ENCODE measurements around the gene FGF2. TPM values are rescaled to one million over a fixed set of nuclear protein-coding genes. Genes with fewer than 3 reads are reported as not detected.

FGF2 gene
- total RNA-seq, 1 experiment from 2014 or later = 4.1 TPM

GRCh38 chr4:122875949-122876348 is 49.3 kb downstream of the FGF2 start:
- TF ChIP-seq EZH2phosphoT487 (IDR thresholded peaks at IDR 0.05; ENCODE audit: borderline replicate concordance, low read length) = no peak
- TF ChIP-seq EZH2 (IDR thresholded peaks at IDR 0.05; ENCODE audit: low read length, unreplicated experiment) = no peak
- TF ChIP-seq, protein P1, sequence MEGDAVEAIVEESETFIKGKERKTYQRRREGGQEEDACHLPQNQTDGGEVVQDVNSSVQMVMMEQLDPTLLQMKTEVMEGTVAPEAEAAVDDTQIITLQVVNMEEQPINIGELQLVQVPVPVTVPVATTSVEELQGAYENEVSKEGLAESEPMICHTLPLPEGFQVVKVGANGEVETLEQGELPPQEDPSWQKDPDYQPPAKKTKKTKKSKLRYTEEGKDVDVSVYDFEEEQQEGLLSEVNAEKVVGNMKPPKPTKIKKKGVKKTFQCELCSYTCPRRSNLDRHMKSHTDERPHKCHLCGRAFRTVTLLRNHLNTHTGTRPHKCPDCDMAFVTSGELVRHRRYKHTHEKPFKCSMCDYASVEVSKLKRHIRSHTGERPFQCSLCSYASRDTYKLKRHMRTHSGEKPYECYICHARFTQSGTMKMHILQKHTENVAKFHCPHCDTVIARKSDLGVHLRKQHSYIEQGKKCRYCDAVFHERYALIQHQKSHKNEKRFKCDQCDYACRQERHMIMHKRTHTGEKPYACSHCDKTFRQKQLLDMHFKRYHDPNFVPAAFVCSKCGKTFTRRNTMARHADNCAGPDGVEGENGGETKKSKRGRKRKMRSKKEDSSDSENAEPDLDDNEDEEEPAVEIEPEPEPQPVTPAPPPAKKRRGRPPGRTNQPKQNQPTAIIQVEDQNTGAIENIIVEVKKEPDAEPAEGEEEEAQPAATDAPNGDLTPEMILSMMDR (conservative IDR thresholded peaks at IDR 0.05; ENCODE audit: low read depth, low read length) = no peak

GRCh38 chr4:122876456-122876855 is 49.8 kb downstream of the FGF2 start:
- H4K20me1 ChIP-seq (ENCODE audit: low read length) = no peaks in the 10 kb centered on the region
- no peak overlapping the region for H2AFZ ChIP-seq (ENCODE audit: low read length)
- no peak overlapping the region for H3K4me2 ChIP-seq (ENCODE audit: low read length)
- POLR2A ChIA-PET (ENCODE audit: unreplicated experiment) = interaction anchor here (0.6 kb wide), 1 partner anchor 27 kb away, joined by 3 read pairs; no protein-coding TSS in a partner anchor
- CTCF ChIA-PET = no interaction called here
- ATAC-seq (no peak), DNase-seq (no peak)
- peaks cover 19% of the 10 kb centered on the region for H3K4me1 ChIP-seq (ENCODE audit: insufficient read depth, low read length)
- no TSS peak for BruUV-seq (replicated peaks)
- H3K9me3 ChIP-seq (ENCODE audit: low read length) = no peaks in the 10 kb centered on the region
- H3F3A ChIP-seq (ENCODE audit: low read length, unreplicated experiment) = no peaks in the 10 kb centered on the region
- no peak overlapping the region for H3K4me3 ChIP-seq (ENCODE audit: low read length)
- no peak overlapping the region for H3K27ac ChIP-seq (ENCODE audit: low read length)
- TF ChIP-seq EZH2phosphoT487 (IDR thresholded peaks at IDR 0.05; ENCODE audit: borderline replicate concordance, low read length) (no peak), EZH2 (IDR thresholded peaks at IDR 0.05; ENCODE audit: low read length, unreplicated experiment) (no peak)
- TF ChIP-seq, protein P1 (conservative IDR thresholded peaks at IDR 0.05; ENCODE audit: low read depth, low read length) = no peak
- intact Hi-C loops (cut with micrococcal nuclease) = no loop called here
- no peak overlapping the region for H3K9ac ChIP-seq (ENCODE audit: low read length)
- H3K27me3 ChIP-seq (ENCODE audit: low read length) = no peaks in the 10 kb centered on the region
- H3K9me2 ChIP-seq (replicated peaks; ENCODE audit: low read length) = no peaks in the 10 kb centered on the region
- no peaks in the 10 kb centered on the region for H3K79me2 ChIP-seq (ENCODE audit: low read length)
- H3K36me3 ChIP-seq (ENCODE audit: low read depth, low read length) = peaks cover 7% of the 10 kb centered on the region; the same call in 1 of the 2 replicates

More at GRCh38 chr4:122875949-122876348, 49.3 kb downstream of the FGF2 start:
- POLR2A ChIA-PET (ENCODE audit: unreplicated experiment) = interaction anchor here (0.6 kb wide), 1 partner anchor 28 kb away, joined by 3 read pairs; no protein-coding TSS in a partner anchor
- no peaks in the 10 kb centered on the region for H3K9me3 ChIP-seq (ENCODE audit: low read length)
- CTCF ChIA-PET = no interaction called here
- intact Hi-C loops (cut with micrococcal nuclease) = no loop called here
- no peaks in the 10 kb centered on the region for H3K79me2 ChIP-seq (ENCODE audit: low read length)
- H3K4me3 ChIP-seq (ENCODE audit: low read length) = no peak overlapping the region
- no peak for ATAC-seq
- no peak overlapping the region for H2AFZ ChIP-seq (ENCODE audit: low read length)
- no peak overlapping the region for H3K27ac ChIP-seq (ENCODE audit: low read length)
- H3F3A ChIP-seq (ENCODE audit: low read length, unreplicated experiment) = no peaks in the 10 kb centered on the region
- no peaks in the 10 kb centered on the region for H3K27me3 ChIP-seq (ENCODE audit: low read length)
- H3K9ac ChIP-seq (ENCODE audit: low read length) = no peak overlapping the region
- peaks cover 5% of the 10 kb centered on the region; the same call in 1 of the 2 replicates for H3K36me3 ChIP-seq (ENCODE audit: low read depth, low read length)
- no TSS peak for BruUV-seq (replicated peaks)
- H3K4me1 ChIP-seq (ENCODE audit: insufficient read depth, low read length) = peaks cover 19% of the 10 kb centered on the region
- H4K20me1 ChIP-seq (ENCODE audit: low read length) = no peaks in the 10 kb centered on the region
- no peak overlapping the region for H3K4me2 ChIP-seq (ENCODE audit: low read length)
- DNase-seq = no peak
- no peaks in the 10 kb centered on the region for H3K9me2 ChIP-seq (replicated peaks; ENCODE audit: low read length)

DNA sequence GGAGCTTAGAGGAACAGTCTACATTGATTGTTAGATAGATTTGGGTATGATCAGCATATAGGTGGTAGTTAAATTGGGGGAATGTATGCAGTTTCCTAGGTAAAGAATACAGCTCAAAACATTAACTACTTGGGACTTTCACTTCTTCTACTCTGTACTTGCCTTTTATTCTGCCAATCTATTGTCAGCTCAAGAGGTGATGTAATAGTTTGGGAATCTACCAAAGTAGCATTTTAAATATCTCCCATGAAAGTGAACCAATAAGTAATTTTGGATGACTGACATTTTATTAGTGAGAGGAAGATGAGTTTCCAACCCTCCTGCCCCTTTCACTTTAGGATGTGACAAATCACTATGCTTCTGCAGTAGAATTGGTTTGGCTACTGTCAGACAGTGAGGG is 52.4 kb downstream of the FGF2 start:
- CTCF ChIA-PET = no interaction called here

More for the DNA sequence above, 52.4 kb downstream of the FGF2 start:
- Histone ChIP-seq H3K4me2 (ENCODE audit: low read length) (no peak overlapping the region), H2AFZ (ENCODE audit: low read length) (no peak overlapping the region), H3K9ac (ENCODE audit: low read length) (no peak overlapping the region), H3K4me1 (ENCODE audit: insufficient read depth, low read length) (peaks cover 10% of the 10 kb centered on the region; the same call in 1 of the 2 replicates), H4K20me1 (ENCODE audit: low read length) (no peaks in the 10 kb centered on the region), H3K9me3 (ENCODE audit: low read length) (no peaks in the 10 kb centered on the region), H3K79me2 (ENCODE audit: low read length) (no peaks in the 10 kb centered on the region), H3K36me3 (ENCODE audit: low read depth, low read length) (peaks cover 7% of the 10 kb centered on the region; the same call in 1 of the 2 replicates), H3K27ac (ENCODE audit: low read length) (no peak overlapping the region), H3K9me2 (replicated peaks; ENCODE audit: low read length) (no peaks in the 10 kb centered on the region), H3K4me3 (ENCODE audit: low read length) (no peak overlapping the region), H3F3A (ENCODE audit: low read length, unreplicated experiment) (no peaks in the 10 kb centered on the region), H3K27me3 (ENCODE audit: low read length) (no peaks in the 10 kb centered on the region)
- ATAC-seq = no peak
- TF ChIP-seq EZH2 (IDR thresholded peaks at IDR 0.05; ENCODE audit: low read length, unreplicated experiment) = no peak
- TF ChIP-seq, protein P1 (conservative IDR thresholded peaks at IDR 0.05; ENCODE audit: low read depth, low read length) = no peak
- no peak for TF ChIP-seq EZH2phosphoT487 (IDR thresholded peaks at IDR 0.05; ENCODE audit: borderline replicate concordance, low read length)
- DNase-seq = peak; percentile 27
- POLR2A ChIA-PET (ENCODE audit: unreplicated experiment) = no interaction called here
- BruUV-seq (replicated peaks) = no TSS peak
- intact Hi-C loops (cut with micrococcal nuclease) = no loop called here
